GM10266 (cell line): ENCODE results near the gene GNAZ.
A peak's percentile ranks its signal among the peaks of the same experiment; 100 is the strongest.
"Not testable (repeated sequence)": the region's sequence is repeated elsewhere in the genome, so short reads cannot be mapped to it uniquely, and the experiment has no call there.

ENCODE experiments used
- DNase-seq: peaks from one replicate; pipeline ENCODE4 v3.0.0; 2012; ENCODE audit errors: extremely low spot score
- CTCF ChIP-seq: IDR thresholded peaks from 2 replicates; pipeline ENCODE4 v1.5.1; 2012; ENCODE audit warnings: mild to moderate bottlenecking, low read depth; ENCODE audit not compliant: control insufficient read depth, insufficient read depth; ENCODE audit errors: missing control alignments

The GNAZ gene

GRCh38 chr22:23047265-23047664, 23.1 kb upstream of the GNAZ start:
- no peak for DNase-seq
- no peak for TF ChIP-seq CTCF

DNA sequence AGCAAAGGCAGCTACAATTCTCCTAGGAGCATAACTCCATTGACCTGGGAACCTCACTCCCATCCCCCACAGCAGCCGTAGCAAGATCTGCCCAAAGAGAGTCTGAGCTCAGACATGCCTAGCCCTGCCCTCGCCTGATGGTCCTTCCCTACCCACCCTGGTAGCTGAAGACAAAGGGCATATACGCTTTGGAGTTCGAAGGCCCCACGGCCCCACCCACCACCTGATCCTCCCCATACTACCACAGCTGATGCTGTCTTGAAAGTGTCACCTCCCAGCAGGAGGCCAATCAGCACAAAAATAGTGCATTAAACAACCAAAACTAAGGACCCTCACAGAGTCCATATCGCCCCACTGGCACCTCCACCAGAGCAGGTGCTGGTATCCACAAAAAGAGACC, 22.6 kb upstream of the GNAZ start:
- TF ChIP-seq CTCF: no peak
- no peak for DNase-seq

DNA sequence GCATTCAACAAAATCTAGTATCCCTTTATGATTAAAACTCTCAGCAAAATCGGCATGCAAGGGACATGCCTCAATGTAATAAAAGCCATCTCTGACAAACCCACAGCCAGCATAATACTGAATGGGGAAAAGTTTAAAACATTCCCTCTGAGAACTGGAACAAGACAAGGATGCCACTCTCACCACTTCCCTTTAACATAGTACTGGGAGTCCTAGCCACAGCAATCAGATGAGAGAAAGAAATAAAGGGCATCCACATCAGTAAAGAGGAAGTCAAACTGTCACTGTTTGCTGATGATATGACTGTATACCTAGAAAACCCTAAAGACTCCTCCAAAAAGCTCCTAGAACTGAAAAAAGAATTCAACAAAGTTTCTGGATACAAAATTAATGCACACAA, 19.8 kb upstream of the GNAZ start:
- DNase-seq: not testable (repeated sequence)

DNA sequence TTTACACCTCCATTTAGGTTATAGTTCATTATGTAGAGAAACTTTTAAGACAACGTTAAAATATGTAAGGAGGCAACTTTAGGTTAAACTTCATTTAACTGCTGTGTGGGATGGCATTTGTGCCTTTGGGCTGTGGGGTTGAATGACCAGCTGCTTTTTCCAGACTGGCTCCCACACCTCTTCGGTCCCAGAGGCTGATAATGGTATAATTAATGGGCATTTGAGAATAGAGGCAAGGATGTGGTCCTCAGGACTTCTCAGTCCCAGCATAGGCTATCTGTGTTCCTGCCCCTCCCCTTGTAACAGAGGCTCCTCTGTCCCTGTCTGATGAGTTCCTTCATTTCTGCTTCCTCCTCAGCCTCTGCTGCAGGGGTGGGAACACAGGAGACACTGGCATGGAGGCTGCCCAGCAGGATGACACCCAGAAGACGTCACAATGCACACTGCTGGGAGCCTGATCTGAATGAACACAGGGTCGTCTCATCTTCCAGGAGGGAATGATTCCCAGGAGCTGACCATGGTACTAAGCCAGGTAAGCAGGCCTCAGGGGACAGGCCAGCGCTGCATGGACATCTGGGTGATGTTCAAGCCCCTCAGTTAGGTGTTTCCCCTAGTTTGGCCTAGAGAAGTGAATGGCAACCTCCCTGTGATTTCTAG, 17.1 kb upstream of the GNAZ start:
- DNase-seq: no peak
- TF ChIP-seq CTCF: no peak

GRCh38 chr22:23053912-23054530, 16.3 kb upstream of the GNAZ start:
- no peak for DNase-seq
- no peak for TF ChIP-seq CTCF

DNA sequence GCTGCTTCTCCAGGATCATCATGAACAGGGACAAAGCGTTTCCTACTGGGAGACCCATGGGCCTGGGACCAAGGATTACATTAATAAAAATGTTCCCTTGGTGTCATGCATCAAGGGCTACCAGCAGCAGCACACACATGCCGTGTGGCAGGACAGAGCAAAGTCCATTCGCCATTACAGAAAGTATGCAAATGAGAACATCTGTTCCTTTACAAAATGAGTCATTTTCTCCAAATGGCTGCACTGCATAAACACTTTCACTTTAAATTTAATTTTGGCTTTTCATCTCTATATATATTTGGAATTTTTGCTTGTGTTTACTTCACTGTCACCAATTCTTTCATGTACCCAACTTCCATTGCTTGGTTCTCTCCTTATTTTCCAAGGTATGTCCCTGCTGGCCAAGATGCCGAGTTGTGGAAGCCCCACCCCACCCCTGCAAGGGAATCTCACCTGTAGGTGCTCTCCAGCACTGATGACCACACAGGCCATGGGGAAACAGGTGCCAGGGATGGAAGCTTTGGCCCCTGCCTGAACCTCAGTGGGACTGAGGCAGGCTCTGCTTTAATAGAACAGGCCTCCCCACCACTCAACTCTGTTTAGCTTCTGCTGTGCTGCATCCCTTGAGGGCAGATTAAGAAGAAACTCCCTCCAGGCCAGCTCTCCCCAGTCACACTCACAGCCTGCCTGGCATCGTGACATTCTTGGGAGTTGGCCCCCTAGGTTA, 15.6 kb upstream of the GNAZ start:
- peak; percentile 49 for DNase-seq
- no peak for TF ChIP-seq CTCF

DNA sequence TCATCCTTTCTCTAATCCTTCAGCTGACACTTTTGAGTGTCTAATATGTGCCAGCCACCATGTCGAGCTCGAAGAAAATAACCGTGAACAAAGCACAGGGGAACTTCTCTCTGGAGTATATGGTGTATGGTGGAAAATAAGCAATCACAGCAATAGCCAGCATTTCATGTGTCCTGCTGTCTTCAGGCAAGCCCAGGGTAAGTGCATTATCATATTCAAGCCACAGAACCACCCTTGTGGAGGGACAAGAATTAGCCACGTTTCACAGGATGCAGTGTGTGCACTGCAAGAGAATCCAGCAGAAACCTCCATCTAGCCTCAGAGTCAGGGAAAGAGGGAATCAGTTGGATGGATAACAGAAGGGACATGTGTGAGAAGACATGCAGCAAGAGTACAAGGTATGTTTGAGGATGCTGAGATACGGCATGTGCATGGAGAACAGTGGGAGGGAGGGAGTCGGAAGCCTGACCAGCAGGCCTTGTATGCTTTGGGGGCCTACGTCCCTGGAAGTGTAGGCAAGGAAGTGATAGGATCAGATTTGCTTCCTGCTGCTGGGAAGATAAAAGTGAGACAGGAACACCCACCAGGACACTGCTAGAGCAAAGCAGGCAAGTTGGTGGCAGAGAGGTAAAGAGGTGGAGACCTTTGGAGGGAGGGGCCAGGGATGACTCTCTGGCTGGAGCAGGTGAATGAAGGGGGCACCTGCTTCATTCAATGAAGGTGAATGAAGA, 14.7 kb upstream of the GNAZ start:
- TF ChIP-seq CTCF: no peak
- DNase-seq: no peak
